HG02970 (cell line): Measurements from ENCODE around the gene PNMA8B.

Source experiments
- ATAC-seq: cut with Tn5 transposase; IDR thresholded peaks from one replicate; pipeline ENCODE4 v1.9.1; 2021; ENCODE audit warnings: mild to moderate bottlenecking, moderate library complexity, moderate number of reproducible peaks; ENCODE audit not compliant: unreplicated experiment, low FRiP score

PNMA8B gene

GRCh38 chr19:46487802-46488445 is 7.7 kb downstream of the PNMA8B start:
- ATAC-seq: no peak

GRCh38 chr19:46487178-46487801 is 8.4 kb downstream of the PNMA8B start:
- ATAC-seq: no peak

GRCh38 chr19:46486358-46486757 is 9.3 kb downstream of the PNMA8B start:
- no peak for ATAC-seq

- no peak for ATAC-seq
Observed at GRCh38 chr19:46484656-46485055, 11.0 kb downstream of the PNMA8B start.

GRCh38 chr19:46482631-46483030 is 13.0 kb downstream of the PNMA8B start:
- no peak for ATAC-seq

- no peak for ATAC-seq
Observed at GRCh38 chr19:46481947-46482346, 13.7 kb downstream of the PNMA8B start.

- no peak for ATAC-seq
Observed at GRCh38 chr19:46481223-46481848, 14.3 kb downstream of the PNMA8B start.

GRCh38 chr19:46480415-46480814 is 15.3 kb downstream of the PNMA8B start:
- ATAC-seq: no peak

- ATAC-seq: no peak
Observed at GRCh38 chr19:46478356-46478986, 17.2 kb downstream of the PNMA8B start.

- ATAC-seq: no peak
Observed at GRCh38 chr19:46475986-46476385, 19.7 kb downstream of the PNMA8B start.

GRCh38 chr19:46474211-46474610 is 21.5 kb downstream of the PNMA8B start:
- ATAC-seq: no peak

GRCh38 chr19:46472592-46472991 is 23.1 kb downstream of the PNMA8B start:
- ATAC-seq: no peak

- ATAC-seq: no peak
Observed at GRCh38 chr19:46471811-46472543, 23.7 kb downstream of the PNMA8B start.

GRCh38 chr19:46471116-46471733 is 24.4 kb downstream of the PNMA8B start, which contains the start of gene PNMA8A:
Gene PNMA8A (minus strand): TSS chr19:46471563. CDS start chr19:46471035, 528 bp downstream.
- ATAC-seq: no peak

GRCh38 chr19:46470376-46470775 is 25.3 kb downstream of the PNMA8B start:
- ATAC-seq: no peak

- ATAC-seq: no peak
Observed at GRCh38 chr19:46469541-46470185, 26.0 kb downstream of the PNMA8B start.

GRCh38 chr19:46466536-46467196 is 29.0 kb downstream of the PNMA8B start:
- ATAC-seq: no peak

- no peak for ATAC-seq
Observed at GRCh38 chr19:46463516-46463915, 32.2 kb downstream of the PNMA8B start.

GRCh38 chr19:46461537-46461936 is 34.1 kb downstream of the PNMA8B start:
- no peak for ATAC-seq
